KMS-11 (cell line): Measurements from ENCODE around the gene ALS2CL.

ENCODE experiments used
- H2AFZ ChIP-seq: fragments of 200-600 bp; sonication (generic); 2 replicates; pipeline ENCODE4 v1.6.1; 2016; ENCODE audit warnings: antibody characterized with exemption, mixed run types, low read depth
- H3K27ac ChIP-seq: fragments of 200-600 bp; sonication (generic); 2 replicates; pipeline ENCODE4 v1.6.1; 2016; ENCODE audit warnings: mild to moderate bottlenecking, mixed run types
- H3K27me3 ChIP-seq: fragments of 200-600 bp; sonication (generic); 2 replicates; pipeline ENCODE4 v1.6.1; 2017; ENCODE audit warnings: mild to moderate bottlenecking, low read depth, mixed run types, moderate library complexity; ENCODE audit not compliant: insufficient read depth
- H3K36me3 ChIP-seq: fragments of 200-600 bp; sonication (generic); 2 replicates; pipeline ENCODE4 v1.6.1; 2017; ENCODE audit warnings: mild to moderate bottlenecking, mixed run types; ENCODE audit not compliant: insufficient read depth
- H3K4me1 ChIP-seq: fragments of 200-600 bp; sonication (generic); 2 replicates; pipeline ENCODE4 v1.6.1; 2016; ENCODE audit warnings: mild to moderate bottlenecking, low read depth, mixed run types; ENCODE audit not compliant: poor library complexity, severe bottlenecking
- H3K4me2 ChIP-seq: fragments of 200-600 bp; sonication (generic); 2 replicates; pipeline ENCODE4 v1.7.0; 2016; ENCODE audit warnings: mild to moderate bottlenecking, mixed run types
- H3K4me3 ChIP-seq: fragments of 200-600 bp; sonication (generic); IDR thresholded peaks from 2 replicates; pipeline ENCODE4 v1.6.1; 2017; ENCODE audit warnings: low read depth, low read length, mixed read lengths; ENCODE audit not compliant: insufficient read depth
- H3K79me2 ChIP-seq: fragments of 200-600 bp; sonication (generic); 2 replicates; pipeline ENCODE4 v1.6.1; 2016; ENCODE audit warnings: low read depth, mixed run types; ENCODE audit not compliant: insufficient read depth
- H3K9ac ChIP-seq: fragments of 200-600 bp; sonication (generic); 2 replicates; pipeline ENCODE4 v1.6.1; 2016; ENCODE audit warnings: mild to moderate bottlenecking, mixed run types
- H4K20me1 ChIP-seq: fragments of 200-600 bp; sonication (generic); 2 replicates; pipeline ENCODE4 v1.6.1; 2016; ENCODE audit warnings: mild to moderate bottlenecking, mixed run types; ENCODE audit not compliant: insufficient read depth
- TF ChIP-seq, protein P1 (sequence below): fragments of 200-600 bp; sonication (generic); conservative IDR thresholded peaks from 2 replicates; pipeline ENCODE4 v1.6.1; 2017; ENCODE audit warnings: low read depth, mild to moderate bottlenecking, antibody characterized with exemption, low read length, moderate library complexity, mixed read lengths

The ALS2CL gene

GRCh38 chr3:46695962-46696894 lies 2.7 kb upstream of the ALS2CL start:
- H3K9ac ChIP-seq, result no peak overlapping the region
- no peak overlapping the region for H2AFZ ChIP-seq
- H3K27ac ChIP-seq, result no peak overlapping the region
- no peaks in the 10 kb centered on the region for H3K79me2 ChIP-seq
- H3K36me3 ChIP-seq, result no peaks in the 10 kb centered on the region
- no peak overlapping the region for H3K4me2 ChIP-seq
- H4K20me1 ChIP-seq, result no peaks in the 10 kb centered on the region
- TF ChIP-seq, protein P1, sequence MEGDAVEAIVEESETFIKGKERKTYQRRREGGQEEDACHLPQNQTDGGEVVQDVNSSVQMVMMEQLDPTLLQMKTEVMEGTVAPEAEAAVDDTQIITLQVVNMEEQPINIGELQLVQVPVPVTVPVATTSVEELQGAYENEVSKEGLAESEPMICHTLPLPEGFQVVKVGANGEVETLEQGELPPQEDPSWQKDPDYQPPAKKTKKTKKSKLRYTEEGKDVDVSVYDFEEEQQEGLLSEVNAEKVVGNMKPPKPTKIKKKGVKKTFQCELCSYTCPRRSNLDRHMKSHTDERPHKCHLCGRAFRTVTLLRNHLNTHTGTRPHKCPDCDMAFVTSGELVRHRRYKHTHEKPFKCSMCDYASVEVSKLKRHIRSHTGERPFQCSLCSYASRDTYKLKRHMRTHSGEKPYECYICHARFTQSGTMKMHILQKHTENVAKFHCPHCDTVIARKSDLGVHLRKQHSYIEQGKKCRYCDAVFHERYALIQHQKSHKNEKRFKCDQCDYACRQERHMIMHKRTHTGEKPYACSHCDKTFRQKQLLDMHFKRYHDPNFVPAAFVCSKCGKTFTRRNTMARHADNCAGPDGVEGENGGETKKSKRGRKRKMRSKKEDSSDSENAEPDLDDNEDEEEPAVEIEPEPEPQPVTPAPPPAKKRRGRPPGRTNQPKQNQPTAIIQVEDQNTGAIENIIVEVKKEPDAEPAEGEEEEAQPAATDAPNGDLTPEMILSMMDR, result no peak
- no peaks in the 10 kb centered on the region; the same call in 1 of the 2 replicates for H3K27me3 ChIP-seq
- no peaks in the 10 kb centered on the region for H3K4me1 ChIP-seq
- no peak overlapping the region for H3K4me3 ChIP-seq

GRCh38 chr3:46695177-46695961 lies 1.9 kb upstream of the ALS2CL start:
- Histone ChIP-seq H3K4me1 (no peaks in the 10 kb centered on the region), H3K4me2 (no peak overlapping the region), H3K79me2 (no peaks in the 10 kb centered on the region), H3K27ac (no peak overlapping the region), H4K20me1 (no peaks in the 10 kb centered on the region), H3K9ac (no peak overlapping the region), H3K36me3 (no peaks in the 10 kb centered on the region), H3K27me3 (no peaks in the 10 kb centered on the region; the same call in 1 of the 2 replicates), H2AFZ (no peak overlapping the region), H3K4me3 (no peak overlapping the region)
- TF ChIP-seq, protein P1, result no peak; the same call in 1 of the 2 replicates

DNA sequence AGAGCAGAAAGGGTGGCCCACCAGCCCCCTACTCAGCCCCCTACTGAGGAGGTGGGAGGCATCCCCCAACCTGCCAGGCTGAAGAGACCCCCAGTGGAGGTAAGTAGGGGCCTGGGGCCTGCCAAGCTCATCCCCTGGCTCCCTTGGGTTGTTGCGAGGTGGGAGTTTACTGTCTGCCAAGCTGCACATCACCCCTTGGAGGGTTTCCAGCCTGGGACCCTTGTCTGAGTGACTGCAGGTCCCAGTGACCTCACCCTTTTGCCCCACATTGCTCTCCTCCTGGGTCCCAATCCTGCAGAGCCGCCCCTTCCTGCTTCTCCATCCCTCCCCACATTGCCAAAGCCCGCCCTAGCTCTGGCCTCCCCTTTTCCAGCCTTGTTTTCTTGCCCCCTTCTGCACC lies 1.0 kb upstream of the ALS2CL start:
- Histone ChIP-seq H3K79me2 (no peaks in the 10 kb centered on the region), H2AFZ (no peak overlapping the region), H3K9ac (no peak overlapping the region), H3K27me3 (no peaks in the 10 kb centered on the region; the same call in 1 of the 2 replicates), H3K4me1 (no peaks in the 10 kb centered on the region), H3K4me2 (no peak overlapping the region), H3K27ac (no peak overlapping the region), H3K4me3 (no peak overlapping the region), H3K36me3 (no peaks in the 10 kb centered on the region), H4K20me1 (no peaks in the 10 kb centered on the region)
- TF ChIP-seq, protein P1, result no peak

GRCh38 chr3:46693892-46694226 lies 380 bp upstream of the ALS2CL start:
- Histone ChIP-seq H3K4me1 (no peaks in the 10 kb centered on the region), H3K9ac (no peak overlapping the region), H3K79me2 (no peaks in the 10 kb centered on the region), H3K27ac (no peak overlapping the region), H4K20me1 (no peaks in the 10 kb centered on the region), H3K36me3 (no peaks in the 10 kb centered on the region), H3K4me2 (no peak overlapping the region), H3K27me3 (no peaks in the 10 kb centered on the region; the same call in 1 of the 2 replicates), H3K4me3 (no peak overlapping the region), H2AFZ (no peak overlapping the region)
- TF ChIP-seq, protein P1, result no peak
